ENCODE results near the gene MAL. TPM values are rescaled to one million over a fixed set of nuclear protein-coding genes. Genes with fewer than 3 reads are reported as not detected.

Gene MAL
- total and polyA plus RNA-seq, 2 of the 13 experiments (the other 11 are each of a cell fraction or from before 2014, with no cell fraction given): not detected

DNA sequence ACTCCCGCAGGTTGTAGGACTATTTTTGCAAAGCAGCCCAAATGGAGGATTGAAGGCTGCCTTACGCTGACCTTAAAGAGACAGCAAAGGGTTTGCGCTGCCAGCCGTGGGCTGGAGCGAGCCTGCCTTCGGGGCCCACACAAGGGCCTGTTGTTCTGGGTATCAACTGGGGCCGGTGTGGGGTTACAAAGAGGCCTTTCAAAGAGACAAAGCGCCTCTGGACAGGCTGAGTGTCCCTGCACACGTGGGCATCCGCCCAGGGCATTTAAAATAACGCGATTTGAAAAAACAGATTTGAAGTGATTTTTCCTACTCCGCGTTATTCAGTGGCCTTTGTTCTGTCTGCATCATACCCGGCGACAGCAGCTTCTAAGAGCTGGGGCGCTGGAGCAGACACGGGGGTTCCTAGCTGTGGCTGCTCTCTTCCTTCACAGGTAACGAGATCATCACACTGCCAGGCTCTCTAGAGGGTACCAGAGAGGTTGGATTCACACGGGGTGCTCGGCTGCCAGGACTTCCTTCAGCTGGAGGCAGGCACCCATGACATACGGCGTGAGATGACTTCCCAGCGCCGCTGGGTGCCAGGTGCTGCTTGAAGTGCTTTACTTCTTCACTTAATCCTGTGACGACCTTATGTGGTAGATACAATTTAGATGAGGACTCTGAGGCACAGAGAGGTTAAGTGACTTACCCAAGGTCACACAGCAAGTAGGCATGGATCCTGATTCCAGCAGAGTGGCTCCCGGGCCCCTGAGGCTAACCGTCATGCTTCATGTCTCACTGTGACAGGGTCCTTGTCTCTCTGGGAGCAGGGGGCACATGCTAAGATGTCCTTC lies 32.2 kb downstream of the MAL start (continued):
- no peak for TF ChIP-seq ZNF784 (CRISPR knock-in tag; IDR thresholded peaks at IDR 0.05; ENCODE audit: borderline replicate concordance)
- TF ChIP-seq ZNF879 (CRISPR knock-in tag; IDR thresholded peaks at IDR 0.05): no peak
- TF ChIP-seq ZNF883 (CRISPR knock-in tag; IDR thresholded peaks at IDR 0.05; ENCODE audit: not compliant biosample characterization): no peak
- TF ChIP-seq PAX8 (CRISPR knock-in tag; IDR thresholded peaks at IDR 0.05; ENCODE audit: borderline replicate concordance): no peak
- no peak for TF ChIP-seq MXD4 (CRISPR knock-in tag; IDR thresholded peaks at IDR 0.05)
- TF ChIP-seq HIVEP1 (CRISPR knock-in tag; IDR thresholded peaks at IDR 0.05): no peak
- TF ChIP-seq TERF1 (CRISPR knock-in tag; IDR thresholded peaks at IDR 0.05): no peak
- peak; percentile 93 for TF ChIP-seq HNRNPLL (IDR thresholded peaks at IDR 0.05; ENCODE audit: low read depth, low read length, poor library complexity, severe bottlenecking)
- no peak for TF ChIP-seq BCLAF1 (IDR thresholded peaks at IDR 0.05)
- TF ChIP-seq IKZF1 (IDR thresholded peaks at IDR 0.05): no peak
- TF ChIP-seq CCDC6 (CRISPR knock-in tag; IDR thresholded peaks at IDR 0.05): no peak
- TF ChIP-seq CHCHD3 (CRISPR knock-in tag; IDR thresholded peaks at IDR 0.05): no peak
- TF ChIP-seq MIER3 (CRISPR knock-in tag; IDR thresholded peaks at IDR 0.05; ENCODE audit: borderline replicate concordance): no peak
- no peak for TF ChIP-seq SYNCRIP (IDR thresholded peaks at IDR 0.05; ENCODE audit: insufficient read depth, low read depth, low read length)
- TF ChIP-seq NBN (conservative IDR thresholded peaks at IDR 0.05): no peak
- no peak for TF ChIP-seq SNRNP70 (IDR thresholded peaks at IDR 0.05; ENCODE audit: low read depth, low read length)
- TF ChIP-seq ZMYM3 (CRISPR knock-in tag; IDR thresholded peaks at IDR 0.05): peak; percentile 88
- TF ChIP-seq CBX2 (IDR thresholded peaks at IDR 0.05; ENCODE audit: low read depth, low read length): no peak
- no peak for TF ChIP-seq CBX2 (CRISPR knock-in tag; IDR thresholded peaks at IDR 0.05; ENCODE audit: low read depth)
- no peak for TF ChIP-seq FIP1L1 (IDR thresholded peaks at IDR 0.05; ENCODE audit: borderline replicate concordance, insufficient read depth, low read depth, low read length)
- TF ChIP-seq ERF (CRISPR knock-in tag; IDR thresholded peaks at IDR 0.05): peak; percentile 19; the same call in 1 of the 2 replicates
- TF ChIP-seq, protein P1, sequence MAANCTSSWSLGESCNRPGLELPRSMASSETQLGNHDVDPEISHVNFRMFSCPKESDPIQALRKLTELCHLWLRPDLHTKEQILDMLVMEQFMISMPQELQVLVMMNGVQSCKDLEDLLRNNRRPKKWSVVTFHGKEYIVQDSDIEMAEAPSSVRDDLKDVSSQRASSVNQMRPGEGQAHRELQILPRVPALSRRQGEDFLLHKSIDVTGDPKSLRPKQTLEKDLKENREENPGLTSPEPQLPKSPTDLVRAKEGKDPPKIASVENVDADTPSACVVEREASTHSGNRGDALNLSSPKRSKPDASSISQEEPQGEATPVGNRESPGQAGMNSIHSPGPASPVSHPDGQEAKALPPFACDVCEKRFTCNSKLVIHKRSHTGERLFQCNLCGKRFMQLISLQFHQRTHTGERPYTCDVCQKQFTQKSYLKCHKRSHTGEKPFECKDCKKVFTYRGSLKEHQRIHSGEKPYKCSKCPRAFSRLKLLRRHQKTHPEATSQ (CRISPR knock-in tag; IDR thresholded peaks at IDR 0.05; ENCODE audit: borderline replicate concordance): no peak
- no peak for TF ChIP-seq ATF4 (CRISPR knock-in tag; IDR thresholded peaks at IDR 0.05)

All from HepG2 (cell line).